Astrocyte (in vitro differentiated cells and primary cell): ENCODE data around the gene HDAC8.

Experiments used
- EZH2 ChIP-seq: IDR thresholded peaks from 2 replicates; pipeline ENCODE4 v1.6.1; 2012; ENCODE audit warnings: mild to moderate bottlenecking, low read length, inconsistent platforms; ENCODE audit not compliant: insufficient read depth
- TF ChIP-seq, protein P1 (sequence below): IDR thresholded peaks from 2 replicates; pipeline ENCODE4 v1.5.1; 2011; ENCODE audit warnings: low read depth, mild to moderate bottlenecking, inconsistent platforms, low read length, moderate library complexity; ENCODE audit not compliant: insufficient read depth

DNA sequence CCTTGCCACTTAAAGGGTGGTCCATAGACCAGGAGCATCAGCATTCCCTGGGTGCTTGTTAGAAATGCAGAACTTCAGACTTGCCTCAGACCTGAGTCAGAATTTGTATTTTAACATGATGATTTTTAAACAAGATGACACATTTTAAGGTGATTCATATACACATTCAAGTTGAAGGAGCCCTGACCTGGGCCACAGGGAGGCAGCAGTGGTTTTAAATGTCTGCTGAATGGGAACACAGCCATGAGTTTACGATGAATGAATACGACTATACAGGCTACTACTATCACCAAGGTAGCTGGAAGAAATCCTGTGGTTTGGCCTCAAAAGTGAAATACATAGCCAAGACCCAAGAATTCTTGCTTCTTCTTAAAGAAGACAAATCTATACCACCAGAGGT is 2.9 kb downstream of the HDAC8 start:
- TF ChIP-seq, protein P1, sequence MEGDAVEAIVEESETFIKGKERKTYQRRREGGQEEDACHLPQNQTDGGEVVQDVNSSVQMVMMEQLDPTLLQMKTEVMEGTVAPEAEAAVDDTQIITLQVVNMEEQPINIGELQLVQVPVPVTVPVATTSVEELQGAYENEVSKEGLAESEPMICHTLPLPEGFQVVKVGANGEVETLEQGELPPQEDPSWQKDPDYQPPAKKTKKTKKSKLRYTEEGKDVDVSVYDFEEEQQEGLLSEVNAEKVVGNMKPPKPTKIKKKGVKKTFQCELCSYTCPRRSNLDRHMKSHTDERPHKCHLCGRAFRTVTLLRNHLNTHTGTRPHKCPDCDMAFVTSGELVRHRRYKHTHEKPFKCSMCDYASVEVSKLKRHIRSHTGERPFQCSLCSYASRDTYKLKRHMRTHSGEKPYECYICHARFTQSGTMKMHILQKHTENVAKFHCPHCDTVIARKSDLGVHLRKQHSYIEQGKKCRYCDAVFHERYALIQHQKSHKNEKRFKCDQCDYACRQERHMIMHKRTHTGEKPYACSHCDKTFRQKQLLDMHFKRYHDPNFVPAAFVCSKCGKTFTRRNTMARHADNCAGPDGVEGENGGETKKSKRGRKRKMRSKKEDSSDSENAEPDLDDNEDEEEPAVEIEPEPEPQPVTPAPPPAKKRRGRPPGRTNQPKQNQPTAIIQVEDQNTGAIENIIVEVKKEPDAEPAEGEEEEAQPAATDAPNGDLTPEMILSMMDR = peak; percentile 10
- TF ChIP-seq EZH2 = no peak
